ENCODE measurements around the gene DCST1. TPM values are rescaled to one million over a fixed set of nuclear protein-coding genes. Genes with fewer than 3 reads are reported as not detected.

Gene DCST1
- total and polyA plus RNA-seq, 2 donors (not counting 3 experiments of a cell fraction or from before 2014, with no cell fraction given), result not detected

DNA sequence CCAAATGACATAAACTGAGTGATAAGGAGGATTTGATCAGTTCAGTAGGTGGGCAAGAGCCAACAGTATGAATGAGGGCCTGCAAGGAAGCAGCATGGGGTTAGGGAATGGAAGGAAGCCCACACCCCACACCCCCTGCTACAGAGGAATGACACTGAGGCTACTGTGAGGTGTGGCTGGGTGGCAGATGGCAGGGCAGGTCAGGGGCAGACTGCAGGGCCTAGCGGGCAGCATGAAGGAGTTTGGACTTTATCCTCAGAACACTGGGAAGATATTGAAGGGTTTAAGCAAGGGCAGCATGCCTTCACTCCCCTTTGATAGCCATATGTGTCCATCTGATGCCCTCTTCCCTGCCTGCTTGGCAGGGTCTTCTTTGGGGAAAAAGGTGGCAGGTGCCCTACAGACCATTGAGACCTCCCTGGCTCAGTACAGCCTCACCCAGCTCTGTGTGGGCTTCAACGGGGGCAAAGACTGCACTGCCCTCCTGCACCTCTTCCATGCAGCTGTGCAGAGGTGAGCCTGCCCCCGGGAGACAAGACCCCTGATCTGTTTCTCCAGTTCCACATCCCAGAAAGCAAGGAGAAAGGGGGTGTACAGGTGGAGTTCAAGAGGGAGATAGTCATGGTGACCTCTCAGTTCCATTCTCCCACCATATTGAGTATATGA is 44.3 kb upstream of the DCST1 start:
- Histone ChIP-seq H3K9ac (replicated peaks; ENCODE audit: extremely low read depth, insufficient read depth, low read length) (no peak overlapping the region), H3K4me1 (ENCODE audit: control insufficient read depth, extremely low read depth, insufficient read depth, low read length) (peaks cover 2% of the 10 kb centered on the region), H3K27me3 (ENCODE audit: control insufficient read depth in 2 of 2, insufficient read depth in 2 of 2, low read length in 2 of 2) (no peaks in the 10 kb centered on the region), H3K9me1 (replicated peaks; ENCODE audit: control insufficient read depth, extremely low read depth, insufficient read depth, low read length) (no peaks in the 10 kb centered on the region), H3K79me2 (ENCODE audit: control insufficient read depth, insufficient read depth, low read length) (peaks cover 10% of the 10 kb centered on the region), H3K9me3 (replicated peaks; ENCODE audit: control insufficient read depth, insufficient read depth, low read length) (no peaks in the 10 kb centered on the region), H3K4me2 (ENCODE audit: insufficient read depth, low read length) (no peak overlapping the region), H3K27ac (ENCODE audit: insufficient read depth, low read depth, low read length) (no peak overlapping the region), H4K20me1 (replicated peaks; ENCODE audit: control insufficient read depth, extremely low read depth, insufficient read depth, low read length) (no peaks in the 10 kb centered on the region), H2AFZ (ENCODE audit: low read depth, low read length) (no peak overlapping the region), H3K36me3 (ENCODE audit: control insufficient read depth in 2 of 2, extremely low read depth in 1 of 2, insufficient read depth in 2 of 2, low read length in 2 of 2) (peaks cover 3 to 24% of the 10 kb centered on the region in 2 experiments), H3K4me3 (replicated peaks in 1 of 3; ENCODE audit: insufficient read depth in 1 of 3, low read depth in 1 of 3, low read length in 3 of 3) (no peak overlapping the region)
- peak; percentile 22 for TF ChIP-seq POLR2A (IDR thresholded peaks at IDR 0.05; ENCODE audit: low read depth, low read length)
- TF ChIP-seq EZH2 (IDR thresholded peaks at IDR 0.05; ENCODE audit: borderline replicate concordance, low read depth, low read length, severe bottlenecking), result no peak
- POLR2A ChIA-PET, result interaction anchor here (1.0 kb wide), 1 partner anchor 16 kb away, joined by 3 read pairs; no protein-coding TSS in a partner anchor
- FAIRE-seq (no peak), DNase-seq (ENCODE audit: low read depth, low spot score) (no peak)
- dilution Hi-C loops (cut with MboI; ENCODE audit: extremely low pct_ligation_motif_present, low sequenced_read_pairs) (no loop called here), intact Hi-C loops (cut with micrococcal nuclease) (no loop called here)
- BruUV-seq (replicated peaks), result no TSS peak
- CTCF ChIA-PET, result interaction anchor here (1.1 kb wide), 1 partner anchor 10 kb away, joined by 3 read pairs; no protein-coding TSS in a partner anchor

DNA sequence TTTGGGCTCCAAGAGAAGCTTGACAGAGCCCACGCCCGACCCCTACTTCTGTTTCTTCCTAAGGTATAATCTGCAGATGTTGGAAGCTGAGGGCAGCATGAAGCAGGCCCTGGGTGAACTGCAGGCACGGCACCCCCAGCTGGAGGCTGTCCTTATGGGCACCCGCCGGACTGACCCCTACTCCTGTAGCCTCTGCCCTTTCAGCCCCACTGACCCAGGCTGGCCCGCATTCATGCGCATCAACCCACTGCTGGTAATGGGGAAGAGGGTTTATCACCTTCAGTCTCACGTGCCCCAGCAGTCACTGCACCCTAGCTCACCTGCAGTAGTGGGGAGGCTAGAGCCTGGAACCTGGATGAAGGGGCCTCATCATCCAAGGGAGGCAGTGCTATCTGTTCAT is 43.3 kb upstream of the DCST1 start:
- POLR2A ChIA-PET, result no interaction called here

More for the DNA sequence above, 43.3 kb upstream of the DCST1 start:
- peaks cover 2% of the 10 kb centered on the region for H3K4me1 ChIP-seq (ENCODE audit: control insufficient read depth, extremely low read depth, insufficient read depth, low read length)
- no peaks in the 10 kb centered on the region for H4K20me1 ChIP-seq (replicated peaks; ENCODE audit: control insufficient read depth, extremely low read depth, insufficient read depth, low read length)
- H3K4me3 ChIP-seq (replicated peaks in 1 of 3; ENCODE audit: insufficient read depth in 1 of 3, low read depth in 1 of 3, low read length in 3 of 3), result no peak overlapping the region
- intact Hi-C loops (cut with micrococcal nuclease), result no loop called here
- no peak overlapping the region for H3K9ac ChIP-seq (replicated peaks; ENCODE audit: extremely low read depth, insufficient read depth, low read length)
- no peak for DNase-seq (ENCODE audit: low read depth, low spot score)
- no peaks in the 10 kb centered on the region for H3K9me1 ChIP-seq (replicated peaks; ENCODE audit: control insufficient read depth, extremely low read depth, insufficient read depth, low read length)
- no peak for FAIRE-seq
- CTCF ChIA-PET, result interaction anchor here (1.0 to 1.1 kb wide), 2 partner anchors 9 to 27 kb away, joined by 3 read pairs; no protein-coding TSS in a partner anchor
- H3K36me3 ChIP-seq (ENCODE audit: control insufficient read depth in 2 of 2, extremely low read depth in 1 of 2, insufficient read depth in 2 of 2, low read length in 2 of 2), result peaks cover 3 to 24% of the 10 kb centered on the region in 2 experiments
- no TSS peak for BruUV-seq (replicated peaks)
- H3K27ac ChIP-seq (ENCODE audit: insufficient read depth, low read depth, low read length), result no peak overlapping the region
- H3K9me3 ChIP-seq (replicated peaks; ENCODE audit: control insufficient read depth, insufficient read depth, low read length), result no peaks in the 10 kb centered on the region
- TF ChIP-seq JUN (IDR thresholded peaks at IDR 0.05; ENCODE audit: borderline replicate concordance, insufficient read depth, insufficient read length, low read depth), result no peak
- TF ChIP-seq, protein P1, sequence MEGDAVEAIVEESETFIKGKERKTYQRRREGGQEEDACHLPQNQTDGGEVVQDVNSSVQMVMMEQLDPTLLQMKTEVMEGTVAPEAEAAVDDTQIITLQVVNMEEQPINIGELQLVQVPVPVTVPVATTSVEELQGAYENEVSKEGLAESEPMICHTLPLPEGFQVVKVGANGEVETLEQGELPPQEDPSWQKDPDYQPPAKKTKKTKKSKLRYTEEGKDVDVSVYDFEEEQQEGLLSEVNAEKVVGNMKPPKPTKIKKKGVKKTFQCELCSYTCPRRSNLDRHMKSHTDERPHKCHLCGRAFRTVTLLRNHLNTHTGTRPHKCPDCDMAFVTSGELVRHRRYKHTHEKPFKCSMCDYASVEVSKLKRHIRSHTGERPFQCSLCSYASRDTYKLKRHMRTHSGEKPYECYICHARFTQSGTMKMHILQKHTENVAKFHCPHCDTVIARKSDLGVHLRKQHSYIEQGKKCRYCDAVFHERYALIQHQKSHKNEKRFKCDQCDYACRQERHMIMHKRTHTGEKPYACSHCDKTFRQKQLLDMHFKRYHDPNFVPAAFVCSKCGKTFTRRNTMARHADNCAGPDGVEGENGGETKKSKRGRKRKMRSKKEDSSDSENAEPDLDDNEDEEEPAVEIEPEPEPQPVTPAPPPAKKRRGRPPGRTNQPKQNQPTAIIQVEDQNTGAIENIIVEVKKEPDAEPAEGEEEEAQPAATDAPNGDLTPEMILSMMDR (IDR thresholded peaks at IDR 0.05; ENCODE audit: extremely low read depth in 1 of 2, insufficient read depth in 1 of 2, low read depth in 1 of 2, low read length in 2 of 2), result no peak
- no peak for TF ChIP-seq GATA2 (IDR thresholded peaks at IDR 0.05; ENCODE audit: insufficient read depth, insufficient read length, low read depth, low read length)
- TF ChIP-seq EZH2 (IDR thresholded peaks at IDR 0.05; ENCODE audit: borderline replicate concordance, low read depth, low read length, severe bottlenecking), result no peak
- TF ChIP-seq POLR2AphosphoS5 (IDR thresholded peaks at IDR 0.05; ENCODE audit: insufficient read depth, low read depth, low read length), result no peak
- TF ChIP-seq, protein P2, sequence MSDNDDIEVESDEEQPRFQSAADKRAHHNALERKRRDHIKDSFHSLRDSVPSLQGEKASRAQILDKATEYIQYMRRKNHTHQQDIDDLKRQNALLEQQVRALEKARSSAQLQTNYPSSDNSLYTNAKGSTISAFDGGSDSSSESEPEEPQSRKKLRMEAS (IDR thresholded peaks at IDR 0.05; ENCODE audit: insufficient read depth, insufficient read length), result no peak
- TF ChIP-seq POLR2A (IDR thresholded peaks at IDR 0.05; ENCODE audit: low read depth, low read length), result no peak
- no peak for TF ChIP-seq FOS (IDR thresholded peaks at IDR 0.05; ENCODE audit: borderline replicate concordance, insufficient read depth, low read length)
- TF ChIP-seq MYC (IDR thresholded peaks at IDR 0.05; ENCODE audit: low read depth, low read length), result no peak
- no peaks in the 10 kb centered on the region for H3K27me3 ChIP-seq (ENCODE audit: control insufficient read depth in 2 of 2, insufficient read depth in 2 of 2, low read length in 2 of 2)
- H3K79me2 ChIP-seq (ENCODE audit: control insufficient read depth, insufficient read depth, low read length), result peaks cover 6% of the 10 kb centered on the region
- dilution Hi-C loops (cut with MboI; ENCODE audit: extremely low pct_ligation_motif_present, low sequenced_read_pairs), result no loop called here
- H2AFZ ChIP-seq (ENCODE audit: low read depth, low read length), result no peak overlapping the region
- H3K4me2 ChIP-seq (ENCODE audit: insufficient read depth, low read length), result no peak overlapping the region
